Ascending aorta (tissue), 2 donors: ENCODE data around the gene FAM110C. TPM values are rescaled to one million over a fixed set of nuclear protein-coding genes. Genes with fewer than 3 reads are reported as not detected.

Experiments used
- DNase-seq, 2 donors: peaks; one replicate each; pipeline ENCODE4 v3.0.0-alpha.2; 2019; ENCODE audit warnings: low spot score in 2 of 2
- H3K27ac ChIP-seq, 2 donors: fragments of 200-600 bp; sonication (generic); one replicate each; pipeline ENCODE4 v1.5.1; 2016 to 2017; ENCODE audit warnings: mild to moderate bottlenecking in 1 of 2
- H3K27me3 ChIP-seq: fragments of 200-600 bp; sonication (generic); one replicate; pipeline ENCODE4 v1.5.1; 2017
- H3K36me3 ChIP-seq, 2 donors: fragments of 200-600 bp; sonication (generic); one replicate each; pipeline ENCODE4 v1.5.1; 2016
- H3K4me1 ChIP-seq, 2 donors: fragments of 200-600 bp; sonication (generic); one replicate each; pipeline ENCODE4 v1.5.1; 2016 to 2017; ENCODE audit warnings: mild to moderate bottlenecking in 1 of 2
- H3K4me3 ChIP-seq, 2 donors: fragments of 200-600 bp; sonication (generic); one replicate each; pipeline ENCODE4 v1.5.1; 2016 to 2017; ENCODE audit warnings: mild to moderate bottlenecking in 1 of 2
- H3K9me3 ChIP-seq, 2 donors: fragments of 200-600 bp; sonication (generic); one replicate each; pipeline ENCODE4 v1.5.1; 2016
- intact Hi-C: fragments of 100-400 bp; cut with DNase I; formaldehyde crosslinking; loops from one replicate; pipeline ENCODE4 v1.15.1; 2023
- total RNA-seq: library from RNA; depleted of rRNA; stranded (reverse); fragments of >200 nt; gene quantifications from one replicate; pipeline ENCODE4 v1.1.0, GENCODE V29; 2016
- TF ChIP-seq, protein P1 (sequence below), 3 experiments: fragments of 200-600 bp in 2 of 3; fragments of 450-650 bp in 1 of 3; sonication (generic) in 2 of 3; IDR thresholded peaks; one replicate each; pipeline ENCODE4 v1.5.1; 2016 to 2019; ENCODE audit warnings: antibody characterized with exemption in 3 of 3, mild to moderate bottlenecking in 1 of 3, moderate library complexity in 1 of 3

The FAM110C gene
- total RNA-seq, 1 donor from 2014 or later = 0.43 TPM

DNA sequence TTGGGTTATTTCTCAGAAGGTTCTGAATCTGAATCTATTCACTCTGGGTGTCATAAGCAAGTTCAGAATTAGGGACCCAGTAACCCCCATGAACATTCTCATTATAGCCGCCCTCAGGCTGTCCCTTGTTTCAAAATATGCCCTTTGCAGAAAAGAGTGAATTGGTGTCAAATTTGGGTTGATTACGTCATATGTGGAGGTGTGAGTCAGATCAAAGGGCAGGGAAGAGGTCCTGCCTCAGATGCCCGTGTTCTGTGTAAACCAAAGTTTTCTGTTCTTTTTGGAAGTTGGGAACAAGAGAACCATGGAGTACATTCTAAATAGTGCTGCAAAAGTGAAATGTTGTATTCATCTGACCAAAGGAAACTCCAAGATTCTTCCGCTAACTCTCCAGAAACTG, 5.8 kb downstream of the FAM110C start:
- peaks cover 5 to 7% of the 10 kb centered on the region in 2 donors for H3K36me3 ChIP-seq
- H3K27ac ChIP-seq = no peak overlapping the region
- TF ChIP-seq, protein P1, sequence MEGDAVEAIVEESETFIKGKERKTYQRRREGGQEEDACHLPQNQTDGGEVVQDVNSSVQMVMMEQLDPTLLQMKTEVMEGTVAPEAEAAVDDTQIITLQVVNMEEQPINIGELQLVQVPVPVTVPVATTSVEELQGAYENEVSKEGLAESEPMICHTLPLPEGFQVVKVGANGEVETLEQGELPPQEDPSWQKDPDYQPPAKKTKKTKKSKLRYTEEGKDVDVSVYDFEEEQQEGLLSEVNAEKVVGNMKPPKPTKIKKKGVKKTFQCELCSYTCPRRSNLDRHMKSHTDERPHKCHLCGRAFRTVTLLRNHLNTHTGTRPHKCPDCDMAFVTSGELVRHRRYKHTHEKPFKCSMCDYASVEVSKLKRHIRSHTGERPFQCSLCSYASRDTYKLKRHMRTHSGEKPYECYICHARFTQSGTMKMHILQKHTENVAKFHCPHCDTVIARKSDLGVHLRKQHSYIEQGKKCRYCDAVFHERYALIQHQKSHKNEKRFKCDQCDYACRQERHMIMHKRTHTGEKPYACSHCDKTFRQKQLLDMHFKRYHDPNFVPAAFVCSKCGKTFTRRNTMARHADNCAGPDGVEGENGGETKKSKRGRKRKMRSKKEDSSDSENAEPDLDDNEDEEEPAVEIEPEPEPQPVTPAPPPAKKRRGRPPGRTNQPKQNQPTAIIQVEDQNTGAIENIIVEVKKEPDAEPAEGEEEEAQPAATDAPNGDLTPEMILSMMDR (IDR thresholded peaks at IDR 0.05) = no peak
- H3K27me3 ChIP-seq = no peaks in the 10 kb centered on the region
- no peak for DNase-seq
- peaks cover 3% of the 10 kb centered on the region in 2 donors for H3K4me1 ChIP-seq
- no peaks in the 10 kb centered on the region for H3K9me3 ChIP-seq
- intact Hi-C loops = no loop called here
- H3K4me3 ChIP-seq = no peak overlapping the region

- Histone ChIP-seq H3K4me1 (no peaks in the 10 kb centered on the region), H3K27me3 (no peaks in the 10 kb centered on the region), H3K36me3 (peaks cover 5 to 7% of the 10 kb centered on the region in 2 donors), H3K4me3 (no peak overlapping the region), H3K9me3 (no peaks in the 10 kb centered on the region), H3K27ac (no peak overlapping the region)
- TF ChIP-seq, protein P1 (IDR thresholded peaks at IDR 0.05) = no peak
- no peak for DNase-seq
- intact Hi-C loops = no loop called here
Measured at GRCh38 chr2:38155-38554, 8.2 kb downstream of the FAM110C start.

GRCh38 chr2:36318-36717, 10.0 kb downstream of the FAM110C start:
- Histone ChIP-seq H3K27me3 (no peaks in the 10 kb centered on the region), H3K9me3 (no peaks in the 10 kb centered on the region), H3K36me3 (peaks cover 5 to 7% of the 10 kb centered on the region in 2 donors), H3K4me1 (no peaks in the 10 kb centered on the region), H3K27ac (no peak overlapping the region), H3K4me3 (no peak overlapping the region)
- TF ChIP-seq, protein P1 (IDR thresholded peaks at IDR 0.05) = no peak
- no peak for DNase-seq
- intact Hi-C loops = no loop called here

DNA sequence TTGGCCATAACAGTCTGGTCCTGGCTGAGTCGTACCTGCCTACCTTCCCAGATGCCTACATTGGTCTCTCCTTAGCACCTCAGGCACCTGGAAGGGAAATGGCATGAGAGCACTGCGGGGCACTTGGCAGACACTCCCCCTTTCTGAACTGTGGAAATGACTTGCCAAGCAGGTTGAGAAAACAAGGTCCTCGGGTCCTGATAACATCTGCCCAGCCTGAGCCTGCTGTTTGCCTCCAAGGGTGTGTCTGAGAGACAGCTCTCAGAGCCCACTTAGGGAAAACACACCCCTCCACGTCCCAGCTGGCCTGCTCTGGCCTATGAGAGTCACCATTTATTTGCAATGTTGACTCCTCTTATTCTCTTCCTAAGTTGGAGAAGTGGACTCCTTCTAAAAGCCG, 10.5 kb downstream of the FAM110C start:
- intact Hi-C loops = no loop called here
- no peaks in the 10 kb centered on the region for H3K27me3 ChIP-seq
- TF ChIP-seq, protein P1 (IDR thresholded peaks at IDR 0.05) = no peak
- no peaks in the 10 kb centered on the region for H3K9me3 ChIP-seq
- no peak overlapping the region for H3K4me3 ChIP-seq
- no peaks in the 10 kb centered on the region for H3K4me1 ChIP-seq
- no peak for DNase-seq
- H3K27ac ChIP-seq = no peak overlapping the region
- peaks cover 5 to 7% of the 10 kb centered on the region in 2 donors for H3K36me3 ChIP-seq

GRCh38 chr2:33620-34019, 12.7 kb downstream of the FAM110C start:
- no peak for DNase-seq
- Histone ChIP-seq H3K27ac (no peak overlapping the region), H3K9me3 (no peaks in the 10 kb centered on the region), H3K4me3 (no peak overlapping the region), H3K4me1 (no peaks in the 10 kb centered on the region), H3K36me3 (peaks cover 4 to 5% of the 10 kb centered on the region in 2 donors), H3K27me3 (no peaks in the 10 kb centered on the region)
- TF ChIP-seq, protein P1 (IDR thresholded peaks at IDR 0.05) = no peak
- intact Hi-C loops = no loop called here

DNA sequence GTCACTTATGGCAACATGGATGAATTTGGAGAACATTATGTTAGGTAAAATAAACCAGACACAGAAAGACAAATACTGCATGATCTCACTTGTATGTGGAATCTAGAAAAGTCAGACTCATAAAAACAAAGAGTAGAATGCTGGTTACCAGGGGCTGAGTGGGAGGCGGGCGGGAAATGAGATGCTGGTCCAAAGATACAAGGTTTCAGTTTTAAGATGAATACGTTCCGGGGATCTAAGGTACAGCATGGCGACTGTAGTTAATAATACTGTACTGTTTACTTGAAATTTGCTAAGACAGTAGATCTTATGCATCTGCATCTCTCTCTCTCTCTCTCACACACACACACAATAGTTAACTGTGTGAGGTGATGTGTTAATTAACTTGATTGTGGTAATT, 14.2 kb downstream of the FAM110C start:
- Histone ChIP-seq H3K4me3 (no peak overlapping the region), H3K27ac (no peak overlapping the region), H3K9me3 (no peaks in the 10 kb centered on the region), H3K27me3 (no peaks in the 10 kb centered on the region), H3K4me1 (no peaks in the 10 kb centered on the region), H3K36me3 (no peaks in the 10 kb centered on the region)
- TF ChIP-seq, protein P1 (IDR thresholded peaks at IDR 0.05) = no peak
- intact Hi-C loops = no loop called here
- DNase-seq = no peak
